Ovary (tissue), 9 donors: ENCODE results near the gene IL4. TPM values are rescaled to one million over a fixed set of nuclear protein-coding genes. Genes with fewer than 3 reads are reported as not detected.

ENCODE experiments used
- DNase-seq, 5 donors: peaks; one replicate each; pipeline ENCODE4 v3.0.0-alpha.2; 2019 to 2020
- H3K27ac ChIP-seq, 2 donors: fragments of 200-600 bp; one replicate each; pipeline versions ENCODE4 v1.5.1 to v1.8.0; 2019 to 2022
- H3K27me3 ChIP-seq: fragments of 200-600 bp; one replicate; pipeline ENCODE4 v1.8.0; 2022
- H3K36me3 ChIP-seq: fragments of 200-600 bp; sonication (generic); one replicate; pipeline ENCODE4 v1.5.1; 2019
- H3K4me1 ChIP-seq: one replicate; pipeline ENCODE4 v1.8.1; 2013; ENCODE audit warnings: mild to moderate bottlenecking, moderate library complexity; ENCODE audit not compliant: insufficient read depth
- H3K4me3 ChIP-seq: fragments of 200-600 bp; sonication (generic); one replicate; pipeline ENCODE4 v1.5.1; 2017
- H3K9me3 ChIP-seq, 2 donors: fragments of 200-600 bp in 1 of 2; sonication (generic) in 1 of 2; one replicate each; pipeline versions ENCODE4 v1.5.1 to v1.8.1; 2013 to 2019; ENCODE audit warnings: mild to moderate bottlenecking in 1 of 2, moderate library complexity in 1 of 2
- CTCF ChIP-seq, 3 donors: fragments of 450-650 bp in 2 of 3; fragments of 200-600 bp in 1 of 3; IDR thresholded peaks; one replicate each; pipeline versions ENCODE4 v1.5.1 to v1.8.0; 2016 to 2022; ENCODE audit warnings: antibody characterized with exemption in 3 of 3, mild to moderate bottlenecking in 1 of 3
- EP300 ChIP-seq: sonication (generic); formaldehyde crosslinking; IDR thresholded peaks from one replicate; pipeline ENCODE4 v1.6.1; 2017; ENCODE audit warnings: antibody characterized with exemption
- POLR2A ChIP-seq: fragments of 450-650 bp; IDR thresholded peaks from one replicate; pipeline ENCODE4 v1.6.1; 2017; ENCODE audit warnings: antibody characterized with exemption, mild to moderate bottlenecking, moderate library complexity
- WGBS, 3 donors: extraction: QIAGEN DNeasy Blood & Tissue Kit in 1 of 3; methylation state at CpG; one replicate each; pipeline versions ENCODE4 v1.1.5 to v1.1.7; 2013 to 2017; 5-methylcytosine and 5-hydroxymethylcytosine counted together
- intact Hi-C, 4 donors: fragments of 100-400 bp; cut with DNase I; formaldehyde crosslinking; loops; one replicate each; pipeline versions ENCODE4 v1.11.0 to v1.15.1; 2022 to 2023
- polyA plus RNA-seq, 2 donors: library from polyadenylated mRNA; stranded (reverse); fragments of 200-250 nt in 1 of 2; fragments of 350-450 nt in 1 of 2; fragmentation: Illumina TruSeq in 1 of 2; extraction: RNeasy Lipid Tissue Mini Kit (QIAGEN cat#74804) in 1 of 2; gene quantifications; one replicate each; pipeline ENCODE4 v1.2.3, GENCODE V29; 2013 to 2014
- total RNA-seq, 7 donors: library from RNA; depleted of rRNA in 2 of 7; stranded (reverse); fragments of >200 nt in 2 of 7; fragmentation: NEBNext Ultra II Directional in 3 of 7; extraction: Animal tissue kit (Norgen Biotek cat#: 25700) in 3 of 7; gene quantifications; one replicate each; pipeline versions ENCODE4 v1.1.0 to v1.2.4, GENCODE V29; 2016 to 2023
- donor health status: DM: no; HTN: no; CAD: no; lungs with moderate emphysema.
- donor health status: DM: no; HTN: no; CAD: no.
- donor health status: Bipolar disorder and iron deficiency.
- donor health status: DM: yes; HTN: yes; CAD: no.
- donor health status: DM: no; HTN: no; CAD: no.
- donor health status: DM: yes; HTN: yes; CAD: no.

Gene IL4
- total and polyA plus RNA-seq, 9 donors: not detected

- Histone ChIP-seq H3K4me1 (no peaks in the 10 kb centered on the region), H3K27me3 (no peaks in the 10 kb centered on the region), H3K36me3 (no peaks in the 10 kb centered on the region), H3K27ac (no peak overlapping the region), H3K4me3 (no peak overlapping the region), H3K9me3 (no peaks in the 10 kb centered on the region)
- WGBS, 3 donors: 95 to 98% (median 97%) methylated on average over 4 of the region's 4 CpGs
- intact Hi-C loops: no loop called here
- DNase-seq: no peak
- TF ChIP-seq EP300: no peak
- no peak for TF ChIP-seq POLR2A
- no peak for TF ChIP-seq CTCF (IDR thresholded peaks at IDR 0.05)
These were observed 37.9 kb upstream of the IL4 start for GRCh38 chr5:132635873-132636272.

- intact Hi-C loops: no loop called here
- Histone ChIP-seq H3K4me1 (no peaks in the 10 kb centered on the region), H3K9me3 (no peaks in the 10 kb centered on the region), H3K4me3 (no peak overlapping the region), H3K36me3 (no peaks in the 10 kb centered on the region), H3K27me3 (no peaks in the 10 kb centered on the region), H3K27ac (no peak overlapping the region)
- DNase-seq: no peak
- TF ChIP-seq EP300: no peak
- TF ChIP-seq CTCF (IDR thresholded peaks at IDR 0.05): no peak
- TF ChIP-seq POLR2A: no peak
- WGBS, 3 donors: 89 to 99% (median 94%) methylated on average over 4 of the region's 4 CpGs
These were observed 36.5 kb upstream of the IL4 start for GRCh38 chr5:132637241-132637640.

- TF ChIP-seq EP300 (no peak), POLR2A (no peak), CTCF (IDR thresholded peaks at IDR 0.05) (no peak)
- no peak for DNase-seq
- Histone ChIP-seq H3K36me3 (no peaks in the 10 kb centered on the region), H3K27ac (no peak overlapping the region), H3K9me3 (no peaks in the 10 kb centered on the region), H3K27me3 (no peaks in the 10 kb centered on the region), H3K4me1 (no peaks in the 10 kb centered on the region), H3K4me3 (no peak overlapping the region)
- intact Hi-C loops: no loop called here
- 89 to 98% (median 89%) methylated on average over 2 of the region's 2 CpGs for WGBS, 3 donors
These were observed 34.1 kb upstream of the IL4 start for GRCh38 chr5:132639706-132640130.

- TF ChIP-seq EP300 (no peak), POLR2A (no peak), CTCF (IDR thresholded peaks at IDR 0.05) (no peak)
- intact Hi-C loops: no loop called here
These were observed 33.2 kb upstream of the IL4 start for GRCh38 chr5:132640613-132641012.

More at GRCh38 chr5:132640613-132641012, 33.2 kb upstream of the IL4 start:
- Histone ChIP-seq H3K4me1 (no peaks in the 10 kb centered on the region), H3K4me3 (no peak overlapping the region), H3K27me3 (no peaks in the 10 kb centered on the region), H3K9me3 (no peaks in the 10 kb centered on the region), H3K27ac (no peak overlapping the region), H3K36me3 (no peaks in the 10 kb centered on the region)
- WGBS, 3 donors: 88 to 96% (median 95%) methylated on average over 4 of the region's 4 CpGs
- no peak for DNase-seq
